HPDE6-E6E7 (cell line): Measurements from ENCODE around the gene INPP4B.
"Not testable (repeated sequence)": the region's sequence is repeated elsewhere in the genome, so short reads cannot be mapped to it uniquely, and the experiment has no call there.

Experiments used
- DNase-seq: peaks from one replicate; pipeline ENCODE4 v3.0.0; 2011; ENCODE audit warnings: missing footprints; ENCODE audit errors: extremely low spot score

The INPP4B gene

DNA sequence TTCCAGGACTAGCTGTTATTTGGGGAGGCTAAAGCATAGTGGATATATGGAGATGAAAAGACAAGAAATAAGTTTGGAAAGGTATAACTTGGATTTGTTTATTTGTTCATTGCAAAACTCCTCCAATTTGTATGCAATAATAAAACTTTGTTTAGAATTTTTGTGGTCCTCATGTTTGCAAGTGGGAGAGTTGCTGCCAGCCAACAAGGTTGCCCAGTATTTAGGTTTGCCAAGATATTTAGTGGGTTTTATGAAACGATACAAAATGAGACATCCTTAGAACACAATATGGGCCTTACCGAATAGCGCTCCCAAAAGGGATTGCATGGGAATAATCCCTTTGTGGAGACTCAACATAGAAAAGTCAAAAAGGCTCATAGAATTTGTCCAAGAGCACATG, 162.1 kb downstream of the INPP4B start:
- DNase-seq, result no peak

DNA sequence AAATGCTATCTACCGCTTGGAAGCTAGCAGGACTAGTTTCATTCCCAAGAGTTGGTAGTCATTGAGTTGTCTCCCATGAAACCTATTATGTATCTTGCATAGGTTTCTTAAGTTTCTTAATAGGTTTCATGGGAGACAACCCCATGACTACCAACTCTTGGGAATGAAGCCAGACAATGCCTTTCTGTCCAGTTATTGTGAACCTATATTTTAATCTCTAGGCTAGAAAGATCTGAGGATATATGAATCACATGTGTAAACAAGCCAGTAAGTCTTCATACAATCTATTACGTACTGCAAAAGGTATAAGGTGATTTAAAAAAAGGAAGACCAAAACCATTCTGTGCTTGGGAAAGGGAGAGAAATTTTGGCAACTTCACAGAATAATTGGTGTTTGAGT, 162.6 kb downstream of the INPP4B start:
- no peak for DNase-seq

DNA sequence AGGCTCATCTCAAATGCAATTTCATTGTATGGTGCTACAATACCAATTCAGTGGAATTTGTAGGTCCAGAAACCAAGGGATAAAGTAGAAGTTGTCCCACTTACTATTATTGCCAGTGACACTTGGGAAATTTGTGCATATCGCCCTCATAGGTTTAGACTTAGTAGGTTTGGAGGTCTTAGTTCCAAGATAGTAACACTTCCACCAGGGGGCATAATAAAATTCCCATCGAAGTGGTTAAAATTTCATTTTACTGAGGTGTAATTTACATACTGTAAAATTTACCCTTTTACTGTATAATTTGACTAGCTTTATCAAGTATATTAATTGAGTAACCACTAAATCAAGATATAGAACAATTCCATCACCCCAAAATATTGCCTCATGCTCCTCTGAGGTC, 174.6 kb downstream of the INPP4B start:
- DNase-seq, result no peak

DNA sequence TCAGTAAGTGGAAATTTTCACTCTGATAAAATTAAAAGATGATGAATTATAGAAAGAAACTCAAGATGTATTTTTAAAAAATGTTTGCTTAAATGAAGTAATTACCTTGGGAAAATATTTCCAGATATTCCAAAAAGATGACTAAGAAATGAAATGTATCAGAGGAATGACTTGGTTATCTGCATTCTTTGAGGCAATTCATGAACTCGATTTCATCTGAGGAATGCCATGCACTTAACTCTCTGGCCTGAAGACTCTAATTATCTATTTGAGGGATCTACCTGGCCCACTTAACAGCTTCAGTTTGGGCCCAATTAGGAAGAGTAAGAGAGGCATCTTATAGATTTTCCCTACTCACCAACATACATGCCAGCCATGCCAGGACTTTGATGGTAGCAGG, 182.3 kb downstream of the INPP4B start:
- DNase-seq, result no peak

DNA sequence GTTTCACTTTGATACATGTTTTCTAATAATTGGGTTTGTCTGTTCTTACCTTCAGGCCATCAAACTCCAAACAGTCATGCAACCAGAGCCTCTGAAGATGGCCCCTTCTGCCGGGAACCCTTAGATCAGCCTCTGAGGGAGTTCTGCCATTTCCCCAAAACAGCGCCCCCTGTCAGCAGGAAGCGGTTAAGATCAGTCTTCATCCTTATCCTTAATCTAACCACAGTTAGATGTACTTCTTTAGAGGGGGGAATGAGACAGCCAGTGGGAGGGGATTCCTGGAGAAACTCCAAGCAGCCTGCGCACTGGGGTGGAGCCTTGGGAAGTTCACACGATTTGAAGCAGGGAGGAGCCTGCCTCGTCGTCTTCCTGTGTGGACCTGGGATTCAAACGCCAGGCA, 185.4 kb downstream of the INPP4B start:
- no peak for DNase-seq

DNA sequence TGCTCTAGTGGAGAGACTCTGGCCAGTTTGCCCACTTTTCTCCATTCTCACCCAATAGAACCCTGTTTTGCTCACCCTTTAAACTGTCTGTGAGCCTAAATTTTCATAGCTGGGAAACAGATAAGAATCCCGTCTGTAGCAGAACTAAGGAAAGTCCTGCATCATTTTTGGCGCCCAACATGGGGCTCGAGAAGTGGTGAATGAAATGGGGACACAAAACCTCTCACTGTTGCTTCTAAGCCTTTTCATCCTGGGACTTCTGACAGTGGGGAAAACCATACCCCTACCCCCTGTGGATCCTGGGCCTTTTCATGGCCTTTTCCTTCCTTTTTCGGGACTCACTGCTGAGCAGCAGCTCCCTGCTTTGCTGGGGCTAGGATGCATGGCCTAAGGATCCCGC, 189.9 kb downstream of the INPP4B start:
- no peak for DNase-seq

DNA sequence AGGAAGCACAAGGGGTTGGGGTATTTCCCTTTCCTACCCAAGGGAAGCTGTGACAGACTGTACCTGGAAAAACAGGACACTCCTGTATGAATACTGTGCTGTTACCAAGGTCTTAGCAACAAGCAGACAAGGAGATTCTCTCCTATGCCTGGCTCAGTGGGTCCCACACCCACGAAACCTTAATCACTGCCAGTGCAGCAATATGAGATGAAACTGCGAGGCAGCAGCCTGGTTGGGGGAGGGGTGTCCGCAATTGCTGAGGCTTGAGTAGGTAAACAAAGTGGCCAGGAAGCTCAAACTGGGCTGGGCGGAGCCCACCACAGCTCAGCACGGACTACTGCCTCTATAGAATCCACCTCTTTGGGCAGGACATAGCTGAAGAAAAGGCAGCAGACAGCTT, 197.7 kb downstream of the INPP4B start:
- DNase-seq, result no peak

DNA sequence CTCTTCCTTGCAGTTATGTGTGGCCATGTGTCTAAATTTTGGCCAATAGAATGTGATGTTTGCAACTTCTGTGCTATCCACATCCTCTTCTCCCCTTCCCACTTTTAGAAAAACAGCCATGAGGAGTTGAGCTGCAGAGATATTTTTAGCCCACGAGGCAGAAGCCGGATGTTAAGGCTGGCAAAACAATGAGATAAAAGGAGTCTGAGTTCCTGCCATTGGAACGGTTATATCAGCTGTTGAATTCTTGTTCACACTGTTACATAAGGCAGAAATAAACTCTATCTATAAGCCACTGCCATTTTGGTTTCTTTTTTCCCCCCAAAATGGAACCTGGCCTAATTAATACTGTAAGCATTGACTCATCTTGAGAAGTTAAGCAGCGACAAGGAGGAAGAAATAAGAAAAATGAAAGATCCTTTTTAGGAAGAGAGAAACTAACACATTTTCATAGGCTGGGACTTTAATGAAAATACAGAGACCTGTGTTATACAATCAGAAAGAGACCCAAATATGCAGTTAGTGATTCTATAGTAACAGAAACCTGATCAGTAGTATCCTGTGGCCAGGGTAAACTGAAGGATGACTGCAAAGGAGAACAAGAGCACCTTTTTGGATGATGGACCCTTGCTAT, 200.5 kb downstream of the INPP4B start:
- no peak for DNase-seq

DNA sequence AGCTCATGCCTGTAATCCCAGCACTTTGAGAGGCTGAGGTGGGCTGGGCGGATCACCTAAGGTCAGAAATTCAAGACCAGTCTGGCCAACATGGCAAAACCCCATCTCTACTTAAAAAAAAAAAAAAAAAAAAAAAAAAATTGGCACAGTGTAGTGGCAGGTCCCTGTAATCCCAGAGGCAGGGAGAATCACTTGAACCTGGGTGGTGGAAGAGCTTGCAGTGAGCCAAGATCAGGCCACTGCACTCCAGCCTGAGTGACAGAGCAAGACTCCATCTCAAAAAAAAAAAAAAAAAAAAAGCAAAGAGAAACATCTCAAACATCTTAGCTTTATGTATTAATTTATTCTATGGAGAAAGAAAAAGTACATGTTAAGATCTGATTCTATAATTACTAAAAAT, 201.5 kb downstream of the INPP4B start:
- not testable (repeated sequence) for DNase-seq

DNA sequence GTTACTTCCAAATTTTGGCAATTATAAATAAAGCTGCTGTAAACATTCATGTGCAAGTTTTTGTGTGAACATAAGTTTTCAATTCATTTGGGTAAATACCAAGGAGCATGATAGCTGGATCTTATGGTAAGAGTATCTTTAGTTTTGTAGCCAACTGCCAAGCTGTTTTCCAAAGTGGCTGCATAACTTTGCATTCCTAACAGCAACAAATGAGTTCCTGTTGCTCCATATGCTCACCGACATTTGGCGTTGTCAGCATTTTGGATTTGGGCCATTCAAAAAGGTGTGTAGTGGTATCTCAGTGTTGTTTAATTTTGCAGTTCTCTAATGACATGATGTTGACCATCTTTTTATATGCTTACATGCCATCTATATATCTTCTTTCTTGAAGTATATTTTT, 208.5 kb downstream of the INPP4B start:
- DNase-seq, result no peak

DNA sequence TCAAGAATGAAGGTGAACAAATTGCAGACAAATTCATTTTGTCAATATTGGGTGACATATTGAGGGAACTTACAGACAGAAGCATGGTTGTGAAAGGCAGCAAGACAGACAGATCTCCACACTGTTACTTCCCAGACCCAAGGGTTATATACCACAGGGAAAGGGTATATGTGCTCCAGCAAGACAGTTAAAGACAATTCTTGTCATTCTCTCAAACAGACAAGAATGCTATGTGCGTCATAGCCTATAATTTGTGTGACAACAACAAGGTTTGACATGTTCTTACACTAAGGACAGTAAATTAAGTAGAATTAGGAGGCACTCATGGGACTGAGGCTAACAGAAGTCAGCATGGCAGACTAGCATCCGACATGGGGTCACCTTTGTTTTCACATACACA, 214.3 kb downstream of the INPP4B start:
- no peak for DNase-seq

DNA sequence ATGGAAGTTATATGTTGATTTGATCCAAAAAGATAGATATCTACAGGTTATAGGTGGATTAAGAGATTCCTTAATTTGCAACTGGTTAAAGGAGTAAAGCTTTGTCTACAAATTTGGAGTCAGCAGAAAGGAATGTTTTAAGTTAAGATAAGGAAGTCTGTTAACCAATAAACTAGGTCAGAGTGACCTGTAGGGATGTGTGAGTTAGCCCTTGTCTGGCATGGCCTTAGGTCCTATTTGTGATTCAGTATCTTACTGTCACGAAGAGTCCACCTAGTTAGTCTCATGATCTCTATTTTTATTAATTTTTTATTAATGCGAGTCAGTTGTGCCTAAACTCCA, 230.8 kb downstream of the INPP4B start:
- DNase-seq, result no peak

DNA sequence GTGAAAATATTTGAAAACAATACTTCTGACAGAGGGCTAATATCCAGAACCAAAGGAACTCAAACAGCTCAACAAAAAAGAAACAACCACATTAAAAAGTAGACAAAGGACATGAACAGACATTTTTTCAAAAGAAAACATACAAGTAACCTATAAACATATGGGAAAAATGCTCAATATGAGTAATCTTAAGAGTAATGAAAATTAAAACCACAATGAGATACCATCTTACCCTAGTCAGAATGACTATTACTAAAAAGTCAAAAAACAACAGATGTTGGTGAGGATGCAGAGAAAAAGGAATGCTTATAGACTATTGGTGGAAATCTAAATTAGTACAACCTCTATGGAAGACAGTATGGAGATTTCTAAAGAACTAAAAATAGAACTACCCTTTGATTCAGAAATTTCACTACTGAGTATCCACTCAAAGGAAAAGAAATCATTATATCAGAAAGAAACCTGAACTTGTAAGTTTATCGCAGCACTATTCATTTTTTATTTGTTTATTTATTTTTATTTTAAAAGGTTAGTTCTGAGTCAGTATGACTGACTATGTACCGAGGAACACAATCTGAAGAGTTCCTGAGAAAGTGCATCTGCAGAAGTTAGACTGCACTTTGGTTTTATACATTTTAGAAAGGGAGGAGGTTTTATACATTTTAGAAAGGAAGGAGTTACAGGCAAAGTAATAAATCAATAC, 231.3 kb downstream of the INPP4B start:
- DNase-seq, result no peak

DNA sequence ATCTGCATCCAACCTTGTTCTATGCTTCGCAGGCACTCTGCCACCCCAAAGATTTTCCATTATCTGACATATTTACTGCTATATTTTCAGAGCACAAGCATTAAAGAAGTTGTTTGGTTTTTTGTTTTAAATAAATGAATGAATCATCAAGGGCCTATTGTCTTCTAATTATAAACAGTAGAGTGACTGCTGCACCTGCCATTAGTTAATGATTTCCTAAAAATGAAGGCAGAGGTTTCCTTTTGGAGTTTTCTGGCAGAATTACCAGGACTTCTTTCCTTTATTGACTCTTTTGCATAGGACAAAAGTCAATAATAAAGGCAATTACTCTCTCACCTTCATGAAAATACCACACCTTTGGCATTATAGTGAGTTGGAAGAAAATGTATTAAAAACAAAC, 238.1 kb downstream of the INPP4B start:
- no peak for DNase-seq

DNA sequence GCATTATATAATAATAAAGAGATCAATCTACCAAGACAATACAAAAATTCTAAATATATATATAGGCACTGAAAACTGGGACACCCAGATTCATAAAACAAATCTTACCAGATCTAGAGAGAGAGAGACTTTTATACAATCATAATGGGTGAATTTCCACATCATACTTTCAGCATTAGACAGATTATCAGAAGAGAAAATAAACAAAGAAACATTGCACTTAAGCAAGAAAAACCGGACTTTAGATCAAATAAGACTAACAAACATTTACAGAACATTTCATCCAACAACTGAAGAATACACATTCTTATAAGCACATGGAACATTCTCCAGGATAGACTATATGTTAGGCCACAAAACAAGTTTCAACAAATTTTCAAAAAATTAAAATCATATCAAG, 245.1 kb downstream of the INPP4B start:
- no peak for DNase-seq

DNA sequence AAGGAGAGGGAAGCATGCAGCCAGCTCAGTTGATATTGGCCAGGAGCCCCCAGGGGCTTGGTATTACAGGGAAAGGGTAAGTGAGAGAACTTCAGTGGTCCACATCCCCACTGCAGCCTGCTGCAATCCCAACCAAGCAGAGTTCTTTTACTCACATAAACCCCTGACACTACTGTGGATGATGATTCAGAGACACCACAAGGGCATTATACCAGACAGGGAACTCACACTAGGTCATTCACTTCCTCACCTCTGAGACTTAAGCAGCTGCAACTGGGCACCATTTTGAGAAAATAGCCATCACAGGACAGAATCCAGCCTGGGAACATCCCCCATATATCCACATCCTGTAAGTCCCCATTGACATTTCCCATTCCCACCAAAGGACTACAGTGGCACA, 248.0 kb downstream of the INPP4B start:
- DNase-seq, result no peak

DNA sequence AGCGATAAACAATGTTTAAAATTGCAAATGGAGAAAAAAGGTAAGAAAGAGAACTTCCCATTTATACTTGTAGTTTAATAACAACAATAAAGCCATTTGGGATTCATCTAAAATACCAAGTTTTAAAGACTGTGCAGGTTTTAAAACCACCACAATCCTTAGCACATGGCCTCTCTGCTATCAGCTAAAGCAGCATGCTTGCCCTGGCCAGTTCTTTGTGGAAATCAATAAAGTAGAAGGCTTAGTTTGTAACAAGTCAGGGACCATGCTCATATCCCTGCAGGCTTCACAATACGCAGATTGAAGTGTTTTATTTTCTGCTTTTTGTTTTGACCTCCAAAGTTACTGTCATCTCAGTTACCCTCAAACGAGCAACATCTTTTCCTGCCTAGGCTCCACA, 249.5 kb downstream of the INPP4B start:
- no peak for DNase-seq

DNA sequence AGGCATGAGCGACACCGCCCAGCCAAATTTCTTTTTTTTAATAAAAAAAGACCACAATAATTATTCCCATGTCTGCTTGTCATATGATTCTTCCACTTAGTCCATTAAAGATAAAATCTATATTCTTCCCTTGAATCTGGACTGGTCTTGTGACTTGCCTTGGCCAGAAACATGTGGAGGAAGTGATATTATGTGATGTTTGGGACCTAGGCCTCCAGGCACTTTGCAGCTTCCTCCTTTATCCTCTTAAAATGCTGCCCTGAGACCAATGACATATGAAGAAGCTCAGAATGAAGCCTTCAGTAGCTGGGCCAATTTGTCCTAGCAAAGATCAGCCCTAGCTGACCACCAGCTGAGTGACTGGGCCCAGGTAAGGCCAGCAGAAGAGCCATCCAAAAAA, 250.0 kb downstream of the INPP4B start:
- no peak for DNase-seq

DNA sequence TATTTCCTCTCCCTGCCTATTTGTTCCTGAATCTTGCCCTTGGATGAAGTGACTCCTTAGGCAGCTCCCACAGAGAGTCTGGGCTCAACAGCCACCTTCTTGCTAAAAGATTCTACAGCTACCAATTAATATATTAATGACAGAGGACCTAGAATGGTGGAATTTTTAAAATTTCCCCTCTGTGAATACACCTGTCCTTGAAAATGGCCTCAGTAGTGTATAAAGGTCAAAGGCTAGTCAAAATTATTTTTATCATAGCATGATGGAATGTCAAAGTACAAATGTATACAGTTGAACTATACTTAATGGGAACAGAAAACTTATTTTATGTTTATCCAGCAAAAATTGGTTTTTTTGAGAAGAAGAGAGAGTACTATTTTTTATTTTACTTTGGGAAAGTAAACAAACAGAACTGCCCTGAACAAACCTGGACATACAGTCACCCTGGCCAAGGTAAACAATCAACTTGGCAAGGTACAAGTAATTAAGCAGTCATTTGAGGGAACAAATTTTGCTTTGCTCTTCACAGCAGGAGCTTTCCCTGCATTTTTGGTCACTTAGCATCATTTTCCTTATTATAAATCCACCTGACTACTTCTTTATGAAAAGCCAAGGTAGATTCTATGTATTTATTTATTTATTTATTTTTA, 250.8 kb downstream of the INPP4B start:
- DNase-seq, result no peak

DNA sequence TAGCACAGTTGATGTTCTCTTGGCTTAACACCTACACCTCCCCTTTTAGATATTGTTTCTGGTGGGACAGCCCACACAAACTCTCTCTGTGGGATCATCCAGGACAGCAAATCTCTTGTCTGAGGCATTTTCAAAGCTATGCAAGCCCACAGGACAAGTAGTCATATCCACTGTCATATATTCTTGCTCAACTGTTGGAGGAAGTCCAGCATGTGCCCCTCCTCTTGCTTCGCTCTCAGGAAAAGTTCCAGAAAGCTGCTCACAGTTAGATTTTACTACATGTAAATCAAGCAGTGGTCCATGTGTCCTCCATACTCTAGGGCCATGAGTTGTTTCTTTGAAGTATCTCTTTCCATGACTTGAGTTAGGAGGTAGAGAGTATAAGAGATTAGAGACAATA, 260.7 kb downstream of the INPP4B start:
- no peak for DNase-seq

DNA sequence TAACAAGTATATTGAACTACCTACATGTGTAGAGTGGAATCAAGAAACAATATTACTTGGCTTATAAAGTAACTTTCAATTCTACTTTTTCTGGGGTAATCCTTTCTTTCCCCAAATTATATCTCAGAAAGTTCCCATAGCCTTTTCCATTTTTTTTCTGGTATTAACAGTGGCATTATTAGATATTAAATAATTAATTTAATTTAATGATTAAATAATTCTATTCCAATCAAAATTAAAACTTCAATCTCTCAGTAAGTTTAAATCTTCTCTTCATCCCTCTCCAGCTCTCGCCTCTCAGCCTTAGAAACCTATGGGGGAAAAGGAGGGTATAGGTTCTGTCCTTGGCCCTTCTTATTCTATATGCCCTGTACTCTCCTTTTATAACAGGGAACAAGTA, 262.4 kb downstream of the INPP4B start:
- DNase-seq, result no peak

DNA sequence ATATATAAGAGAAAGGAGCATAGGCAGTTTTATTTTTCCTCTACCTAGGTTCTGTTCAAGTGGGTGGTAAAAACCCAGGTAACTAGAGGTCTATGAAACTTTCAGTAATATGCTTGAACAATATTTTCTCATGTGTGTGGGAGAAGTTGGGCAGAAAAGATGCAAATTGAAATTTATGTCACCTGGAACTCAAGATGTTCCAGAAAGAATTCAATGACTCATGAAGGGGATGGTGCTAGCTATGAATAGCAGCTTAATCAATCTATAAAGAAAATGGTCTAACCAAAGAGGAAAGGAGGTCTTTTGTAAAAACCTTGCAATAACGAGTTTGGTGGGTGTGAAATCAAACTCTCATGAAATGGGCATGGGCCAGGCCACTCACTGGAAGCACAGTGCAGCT, 263.8 kb downstream of the INPP4B start:
- no peak for DNase-seq

DNA sequence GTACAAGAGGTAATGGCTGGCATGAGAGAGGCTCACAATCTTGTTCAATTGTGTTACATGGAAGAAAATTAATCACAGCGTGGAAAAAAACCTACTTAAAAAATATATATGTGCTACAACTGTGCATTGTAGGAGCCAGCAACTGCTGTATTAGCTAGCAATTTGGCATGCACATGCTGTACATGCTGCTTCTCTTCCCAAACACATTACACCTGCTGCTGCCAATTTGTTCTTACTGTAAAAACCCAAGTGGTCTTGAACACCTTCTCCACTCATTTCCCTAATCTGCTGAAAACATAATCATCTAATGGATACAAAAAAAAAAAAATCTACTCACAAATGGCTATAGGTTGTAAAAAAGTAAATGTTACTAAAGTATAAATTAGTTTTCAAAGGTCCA, 264.2 kb downstream of the INPP4B start:
- DNase-seq, result no peak

DNA sequence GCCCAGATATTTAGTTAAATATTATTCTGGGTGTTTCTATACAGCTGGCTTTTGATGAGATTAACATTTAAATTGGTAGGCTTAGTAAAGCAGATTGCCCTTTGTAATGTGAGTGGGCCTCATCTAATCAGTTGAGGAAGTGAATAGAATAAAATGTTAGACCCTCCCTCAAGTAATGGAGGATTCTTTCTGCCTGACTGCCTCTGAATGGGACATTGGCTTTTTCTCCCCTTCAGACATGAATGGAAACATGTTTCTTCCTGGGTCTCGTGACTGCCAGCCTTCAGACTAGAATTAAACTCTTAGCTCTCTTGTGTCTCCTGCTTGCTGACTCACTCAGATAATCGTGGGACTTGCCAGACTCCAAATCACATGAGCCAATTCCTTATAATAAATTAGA, 266.7 kb downstream of the INPP4B start:
- no peak for DNase-seq
